GM23338 (cell line): Measurements from ENCODE around the gene ASMT. TPM values are rescaled to one million over a fixed set of nuclear protein-coding genes. Genes with fewer than 3 reads are reported as not detected.

Experiments used
- ATAC-seq: fragments of 200-7000 bp; cut with Tn5 transposase; 3 replicates; pipeline ENCODE4 v1.9.1; 2020
- DNase-seq: peaks from one replicate; pipeline ENCODE4 v3.0.0-alpha.2; 2015; ENCODE audit warnings: low spot score
- H2AFZ ChIP-seq: fragments of 200-600 bp; sonication (generic); 2 replicates; pipeline ENCODE4 v1.8.0; 2016; ENCODE audit warnings: antibody characterized with exemption, mild to moderate bottlenecking, moderate library complexity
- H3F3A ChIP-seq: fragments of 200-600 bp; sonication (generic); replicated peaks from 2 replicates; pipeline ENCODE4 v1.8.0; 2017; ENCODE audit warnings: antibody characterized with exemption, mixed run types, low read depth
- H3K27ac ChIP-seq: fragments of 200-600 bp; sonication (generic); 2 replicates; pipeline ENCODE4 v1.6.1; 2016; ENCODE audit warnings: low read depth
- H3K27me3 ChIP-seq: fragments of 200-600 bp; sonication (generic); 2 replicates; pipeline ENCODE4 v1.8.0; 2016; ENCODE audit warnings: mild to moderate bottlenecking, mixed run types, moderate library complexity; ENCODE audit not compliant: insufficient read depth
- H3K36me3 ChIP-seq: fragments of 200-600 bp; sonication (generic); 2 replicates; pipeline ENCODE4 v1.8.0; 2016; ENCODE audit warnings: mild to moderate bottlenecking; ENCODE audit not compliant: insufficient read depth
- H3K4me1 ChIP-seq: fragments of 200-600 bp; sonication (generic); 2 replicates; pipeline ENCODE4 v1.8.0; 2016; ENCODE audit warnings: mild to moderate bottlenecking, moderate library complexity; ENCODE audit not compliant: insufficient read depth
- H3K4me2 ChIP-seq: fragments of 200-600 bp; sonication (generic); 2 replicates; pipeline ENCODE4 v1.7.1; 2017; ENCODE audit warnings: mixed run types
- H3K4me3 ChIP-seq: fragments of 200-600 bp; sonication (generic); 2 replicates; pipeline ENCODE4 v1.6.1; 2016; ENCODE audit warnings: mixed run types
- H3K79me2 ChIP-seq: fragments of 200-600 bp; sonication (generic); replicated peaks from 2 replicates; pipeline ENCODE4 v1.8.0; 2017; ENCODE audit warnings: mild to moderate bottlenecking; ENCODE audit not compliant: insufficient read depth
- H3K9me2 ChIP-seq: fragments of 200-600 bp; sonication (generic); 2 replicates; pipeline ENCODE4 v1.8.0; 2017; ENCODE audit not compliant: insufficient read depth
- H4K20me1 ChIP-seq: fragments of 200-600 bp; sonication (generic); replicated peaks from 2 replicates; pipeline ENCODE4 v1.8.0; 2017; ENCODE audit warnings: mild to moderate bottlenecking; ENCODE audit not compliant: insufficient read depth
- H3K27ac Mint-ChIP-seq: 2 replicates; pipeline ENCODE4 v1.8.0; 2020; ENCODE audit warnings: inconsistent platforms, mild to moderate bottlenecking, moderate library complexity, mixed read lengths
- H3K27me3 Mint-ChIP-seq: 3 replicates; pipeline ENCODE4 v1.8.0; 2022; ENCODE audit warnings: low read depth, mild to moderate bottlenecking, moderate library complexity, mixed read lengths, inconsistent platforms; ENCODE audit not compliant: insufficient read depth, poor library complexity
- H3K36me3 Mint-ChIP-seq: 3 replicates; pipeline ENCODE4 v1.8.0; 2021; ENCODE audit warnings: low read depth, mild to moderate bottlenecking, inconsistent platforms, moderate library complexity, mixed read lengths
- H3K4me1 Mint-ChIP-seq: 3 replicates; pipeline ENCODE4 v1.8.0; 2020; ENCODE audit warnings: mild to moderate bottlenecking, inconsistent platforms, mixed read lengths
- H3K4me3 Mint-ChIP-seq: 3 replicates; pipeline ENCODE4 v1.8.0; 2021; ENCODE audit warnings: moderate library complexity, mild to moderate bottlenecking, inconsistent platforms, mixed read lengths
- H3K9me3 Mint-ChIP-seq: 3 replicates; pipeline ENCODE4 v1.8.0; 2020; ENCODE audit warnings: moderate library complexity, mild to moderate bottlenecking, inconsistent platforms, mixed read lengths
- CREB1 ChIP-seq: fragments of 250-450 bp; sonication (Bioruptor Pico); IDR thresholded peaks from 2 replicates; pipeline ENCODE4 v1.5.0; 2020; ENCODE audit warnings: low read depth, mild to moderate bottlenecking, moderate library complexity
- CTCF ChIP-seq, 2 experiments: fragments of 200-600 bp in 1 of 2; sonication (generic) in 1 of 2; conservative IDR thresholded peaks; 2 replicates each; pipeline versions ENCODE4 v1.5.1 to v1.6.1; 2016 to 2017; ENCODE audit warnings: antibody characterized with exemption in 2 of 2, low read depth in 2 of 2, mild to moderate bottlenecking in 2 of 2, moderate library complexity in 1 of 2
- ETS1 ChIP-seq: IDR thresholded peaks from 2 replicates; pipeline ENCODE4 v1.6.1; 2016; ENCODE audit warnings: antibody characterized with exemption
- EZH2phosphoT487 ChIP-seq: fragments of 200-600 bp; sonication (generic); IDR thresholded peaks from one replicate; pipeline ENCODE4 v1.8.1; 2018; ENCODE audit warnings: antibody characterized with exemption; ENCODE audit not compliant: unreplicated experiment
- JUNB ChIP-seq: IDR thresholded peaks from one replicate; pipeline ENCODE4 v1.6.1; 2016; ENCODE audit warnings: antibody characterized with exemption; ENCODE audit not compliant: unreplicated experiment
- NANOG ChIP-seq: IDR thresholded peaks from 2 replicates; pipeline ENCODE4 v1.6.1; 2016; ENCODE audit warnings: antibody characterized with exemption, borderline replicate concordance
- POLR2AphosphoS5 ChIP-seq: IDR thresholded peaks from 2 replicates; pipeline ENCODE4 v1.6.1; 2016; ENCODE audit warnings: antibody characterized with exemption, low read depth
- REST ChIP-seq: IDR thresholded peaks from one replicate; pipeline ENCODE4 v1.6.1; 2018; ENCODE audit warnings: antibody characterized with exemption; ENCODE audit not compliant: unreplicated experiment
- STAT1 ChIP-seq: IDR thresholded peaks from one replicate; pipeline ENCODE4 v1.6.1; 2016; ENCODE audit warnings: antibody characterized with exemption; ENCODE audit not compliant: unreplicated experiment
- ZNF114 ChIP-seq: fragments of 250-450 bp; sonication (Bioruptor Pico); IDR thresholded peaks from 2 replicates; pipeline ENCODE4 v1.5.0; 2020; ENCODE audit warnings: mild to moderate bottlenecking, moderate library complexity
- ZNF331 ChIP-seq: fragments of 250-450 bp; sonication (Bioruptor Pico); IDR thresholded peaks from 2 replicates; pipeline ENCODE4 v1.5.0; 2020; ENCODE audit warnings: low read depth, mild to moderate bottlenecking, moderate library complexity
- polyA plus RNA-seq: library from polyadenylated mRNA; unstranded; fragments of >200 nt; fragmentation: Nextera tagmentation; extraction: Ambion mirVana; gene quantifications from 2 replicates; pipeline ENCODE4 v1.2.1, GENCODE V29; 2016
- total RNA-seq: library from RNA; depleted of rRNA; stranded (reverse); fragments of >200 nt; shearing (Covaris generic); gene quantifications from 2 replicates; pipeline ENCODE4 v1.2.3, GENCODE V29; 2014

Gene ASMT
- total and polyA plus RNA-seq, 2 experiments from 2014 or later: 0.53 to 2.4 TPM

GRCh38 chrX:1577845-1578244, 37.0 kb upstream of the ASMT start (continued):
- no peak for TF ChIP-seq REST
- TF ChIP-seq JUNB: no peak
- no peak for TF ChIP-seq NANOG
- no peak for TF ChIP-seq ZNF114
- TF ChIP-seq STAT1: no peak

GRCh38 chrX:1578511-1579173, 36.2 kb upstream of the ASMT start:
- no peak overlapping the region for H3K4me3 Mint-ChIP-seq
- DNase-seq (no peak), ATAC-seq (no peak)
- no peak overlapping the region for H2AFZ ChIP-seq
- no peaks in the 10 kb centered on the region for H3K79me2 ChIP-seq
- TF ChIP-seq CTCF (conservative IDR thresholded peaks at IDR 0.05; ENCODE audit: low read depth in 2 of 2): no peak
- TF ChIP-seq NANOG: no peak
- TF ChIP-seq ZNF331 (CRISPR knock-in tag): no peak
- no peak for TF ChIP-seq ZNF114
- TF ChIP-seq CREB1 (CRISPR knock-in tag): no peak
- no peak for TF ChIP-seq ETS1
- no peak for TF ChIP-seq EZH2phosphoT487
- no peak for TF ChIP-seq REST
- no peak for TF ChIP-seq STAT1
- no peak for TF ChIP-seq POLR2AphosphoS5
- no peak for TF ChIP-seq JUNB
- no peaks in the 10 kb centered on the region for H3K27me3 Mint-ChIP-seq
- H3K9me2 ChIP-seq: 0 out of 2 replicates have a peak, but pooled peaks cover 13% of the 10 kb centered on the region
- H3K36me3 Mint-ChIP-seq: peaks cover 6% of the 10 kb centered on the region; the same call in 1 of the 3 replicates
- H3K27ac Mint-ChIP-seq: no peak overlapping the region
- H3K4me3 ChIP-seq: no peak overlapping the region
- H3K27me3 ChIP-seq: no peaks in the 10 kb centered on the region
- H3K9me3 Mint-ChIP-seq: peaks cover 39% of the 10 kb centered on the region
- no peaks in the 10 kb centered on the region for H3K4me1 ChIP-seq
- H3K4me2 ChIP-seq: no peak overlapping the region
- H3K36me3 ChIP-seq: no peaks in the 10 kb centered on the region
- no peaks in the 10 kb centered on the region for H4K20me1 ChIP-seq
- H3F3A ChIP-seq: no peaks in the 10 kb centered on the region
- no peaks in the 10 kb centered on the region for H3K4me1 Mint-ChIP-seq
- no peak overlapping the region for H3K27ac ChIP-seq
